Fibroblast of mammary gland (primary cell): Measurements from ENCODE around the gene C1orf185.
"Not testable (repeated sequence)": the region's sequence is repeated elsewhere in the genome, so short reads cannot be mapped to it uniquely, and the experiment has no call there.

Experiments used
- DNase-seq: peaks from one replicate; pipeline ENCODE4 v3.0.0-alpha.2; 2010; ENCODE audit warnings: low read depth
- H3K4me3 ChIP-seq: 2 replicates; pipeline ENCODE4 v1.5.1; 2011; ENCODE audit warnings: low read depth, mild to moderate bottlenecking, low read length, moderate library complexity; ENCODE audit not compliant: control insufficient read depth
- TF ChIP-seq, protein P1 (sequence below): conservative IDR thresholded peaks from 2 replicates; pipeline ENCODE4 v1.5.1; 2011; ENCODE audit warnings: low read depth, low read length, inconsistent platforms; ENCODE audit not compliant: control insufficient read depth, insufficient read depth

Gene C1orf185

GRCh38 chr1:51156752-51157151, 54.7 kb downstream of the C1orf185 start:
- H3K4me3 ChIP-seq = no peak overlapping the region
- no peak for DNase-seq
- TF ChIP-seq, protein P1, sequence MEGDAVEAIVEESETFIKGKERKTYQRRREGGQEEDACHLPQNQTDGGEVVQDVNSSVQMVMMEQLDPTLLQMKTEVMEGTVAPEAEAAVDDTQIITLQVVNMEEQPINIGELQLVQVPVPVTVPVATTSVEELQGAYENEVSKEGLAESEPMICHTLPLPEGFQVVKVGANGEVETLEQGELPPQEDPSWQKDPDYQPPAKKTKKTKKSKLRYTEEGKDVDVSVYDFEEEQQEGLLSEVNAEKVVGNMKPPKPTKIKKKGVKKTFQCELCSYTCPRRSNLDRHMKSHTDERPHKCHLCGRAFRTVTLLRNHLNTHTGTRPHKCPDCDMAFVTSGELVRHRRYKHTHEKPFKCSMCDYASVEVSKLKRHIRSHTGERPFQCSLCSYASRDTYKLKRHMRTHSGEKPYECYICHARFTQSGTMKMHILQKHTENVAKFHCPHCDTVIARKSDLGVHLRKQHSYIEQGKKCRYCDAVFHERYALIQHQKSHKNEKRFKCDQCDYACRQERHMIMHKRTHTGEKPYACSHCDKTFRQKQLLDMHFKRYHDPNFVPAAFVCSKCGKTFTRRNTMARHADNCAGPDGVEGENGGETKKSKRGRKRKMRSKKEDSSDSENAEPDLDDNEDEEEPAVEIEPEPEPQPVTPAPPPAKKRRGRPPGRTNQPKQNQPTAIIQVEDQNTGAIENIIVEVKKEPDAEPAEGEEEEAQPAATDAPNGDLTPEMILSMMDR = no peak

DNA sequence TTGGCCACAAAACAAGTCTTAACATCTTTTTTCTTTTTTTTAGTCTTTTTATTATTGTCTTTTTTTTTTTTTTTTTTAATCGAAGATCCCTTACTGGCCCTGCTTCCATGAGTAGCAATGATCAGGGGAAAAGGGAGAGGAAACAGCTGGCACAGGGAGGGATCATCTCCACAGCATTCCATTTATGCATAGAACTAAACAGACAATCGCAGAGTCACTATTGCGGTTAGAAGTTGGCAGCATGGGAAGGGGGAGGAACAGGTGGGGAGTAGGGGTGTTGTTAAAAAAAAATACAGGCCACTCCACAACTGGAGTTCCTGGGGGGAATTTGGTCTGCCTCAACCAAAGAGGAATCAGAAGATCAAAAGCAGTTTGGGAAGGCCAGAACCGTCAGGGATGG, 55.4 kb downstream of the C1orf185 start:
- H3K4me3 ChIP-seq = no peak overlapping the region
- TF ChIP-seq, protein P1 = no peak
- no peak for DNase-seq

GRCh38 chr1:51158263-51158662, 56.2 kb downstream of the C1orf185 start:
- TF ChIP-seq, protein P1 = no peak

GRCh38 chr1:51162560-51162959, 60.5 kb downstream of the C1orf185 start:
- DNase-seq, H3K4me3 ChIP-seq: not testable (repeated sequence)

More at GRCh38 chr1:51158263-51158662, 56.2 kb downstream of the C1orf185 start:
- H3K4me3 ChIP-seq = no peak overlapping the region
- no peak for DNase-seq

DNA sequence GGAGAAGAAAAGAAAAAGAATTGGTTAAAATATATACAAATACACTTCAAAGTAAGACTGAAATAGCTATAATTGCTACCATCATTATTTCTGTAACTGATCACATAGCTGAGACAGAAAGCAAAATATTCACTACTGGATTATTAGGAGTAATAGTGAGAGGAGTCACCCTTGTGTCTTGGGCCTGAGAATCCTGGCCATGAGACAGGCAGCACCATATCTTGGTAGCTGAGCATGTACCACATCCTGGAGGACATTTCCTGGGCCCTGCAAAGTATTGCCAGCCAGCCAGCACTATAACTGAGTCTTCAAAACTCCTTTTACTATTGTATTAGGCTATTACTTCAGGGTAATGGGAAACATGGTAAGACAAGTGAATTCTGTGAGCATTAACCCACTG, 63.5 kb downstream of the C1orf185 start:
- no peak overlapping the region for H3K4me3 ChIP-seq
- TF ChIP-seq, protein P1 = no peak
- no peak for DNase-seq

DNA sequence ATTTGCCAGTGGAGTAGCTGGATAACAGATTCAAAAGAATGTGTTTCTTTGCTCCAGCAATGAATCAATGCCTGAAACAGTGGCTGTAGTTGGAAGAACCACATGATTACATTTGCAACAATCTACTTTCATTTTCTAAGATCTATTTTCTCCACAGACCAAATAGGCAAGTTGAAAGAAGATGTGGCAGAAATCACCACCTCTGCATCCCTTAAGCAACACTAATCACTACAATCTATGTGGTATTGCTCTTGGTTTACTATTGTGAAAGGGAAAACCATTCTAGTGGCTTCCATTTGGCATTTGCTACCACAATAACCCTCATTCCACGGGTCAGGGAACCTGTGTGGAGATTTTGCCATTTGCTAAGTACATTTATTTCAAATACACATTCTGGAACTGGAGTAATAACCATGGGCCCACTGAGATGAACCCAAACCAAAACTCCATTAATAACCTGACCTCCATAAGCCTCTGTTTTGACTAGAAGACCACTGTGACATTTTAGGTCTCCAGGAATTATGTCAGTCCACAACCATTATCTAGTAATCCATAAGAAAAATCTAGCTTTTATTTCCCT, 66.3 kb downstream of the C1orf185 start:
- DNase-seq = peak; percentile 7
- H3K4me3 ChIP-seq = no peak overlapping the region
- TF ChIP-seq, protein P1 = no peak

GRCh38 chr1:51168936-51169335, 66.9 kb downstream of the C1orf185 start:
- TF ChIP-seq, protein P1 = no peak
- no peak overlapping the region for H3K4me3 ChIP-seq
- DNase-seq = no peak
